ENCODE data around the gene RGS8.

DNA sequence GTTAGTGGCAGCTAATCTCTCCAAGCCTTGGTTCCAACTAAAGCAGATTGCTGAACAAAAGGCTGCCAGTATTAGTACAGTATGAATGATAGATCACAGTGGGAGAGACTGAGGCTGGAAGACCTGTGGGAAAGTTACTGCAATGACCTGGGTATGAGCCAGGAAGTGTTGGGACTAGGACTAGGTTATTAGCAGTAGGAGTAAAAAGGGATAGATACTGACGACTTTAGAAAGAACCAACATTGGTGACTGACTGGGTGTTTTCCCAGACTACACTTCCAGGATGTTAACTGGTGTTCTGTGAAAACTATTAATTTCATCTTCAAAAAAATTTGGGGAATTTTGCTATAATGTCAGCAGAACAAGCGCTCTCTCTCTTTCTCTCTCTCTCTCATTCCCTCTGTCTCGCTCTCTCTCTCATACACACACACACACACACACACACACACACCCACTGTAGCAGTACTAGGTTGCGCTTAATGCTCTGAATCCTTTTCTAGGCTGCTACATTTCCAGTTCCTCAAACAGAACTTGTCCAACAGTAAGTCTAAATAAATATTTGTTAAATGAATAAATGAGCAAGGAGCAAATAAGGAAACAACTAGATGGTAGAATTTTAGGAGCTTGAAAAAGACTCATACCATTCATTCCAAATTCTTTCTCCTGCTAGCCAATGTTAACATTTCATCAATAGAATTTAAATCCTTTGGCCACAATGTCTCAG lies 47.6 kb upstream of the RGS8 start:
- TF ChIP-seq, protein P1, sequence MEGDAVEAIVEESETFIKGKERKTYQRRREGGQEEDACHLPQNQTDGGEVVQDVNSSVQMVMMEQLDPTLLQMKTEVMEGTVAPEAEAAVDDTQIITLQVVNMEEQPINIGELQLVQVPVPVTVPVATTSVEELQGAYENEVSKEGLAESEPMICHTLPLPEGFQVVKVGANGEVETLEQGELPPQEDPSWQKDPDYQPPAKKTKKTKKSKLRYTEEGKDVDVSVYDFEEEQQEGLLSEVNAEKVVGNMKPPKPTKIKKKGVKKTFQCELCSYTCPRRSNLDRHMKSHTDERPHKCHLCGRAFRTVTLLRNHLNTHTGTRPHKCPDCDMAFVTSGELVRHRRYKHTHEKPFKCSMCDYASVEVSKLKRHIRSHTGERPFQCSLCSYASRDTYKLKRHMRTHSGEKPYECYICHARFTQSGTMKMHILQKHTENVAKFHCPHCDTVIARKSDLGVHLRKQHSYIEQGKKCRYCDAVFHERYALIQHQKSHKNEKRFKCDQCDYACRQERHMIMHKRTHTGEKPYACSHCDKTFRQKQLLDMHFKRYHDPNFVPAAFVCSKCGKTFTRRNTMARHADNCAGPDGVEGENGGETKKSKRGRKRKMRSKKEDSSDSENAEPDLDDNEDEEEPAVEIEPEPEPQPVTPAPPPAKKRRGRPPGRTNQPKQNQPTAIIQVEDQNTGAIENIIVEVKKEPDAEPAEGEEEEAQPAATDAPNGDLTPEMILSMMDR (IDR thresholded peaks at IDR 0.05) = no peak
- TF ChIP-seq POLR2A (IDR thresholded peaks at IDR 0.05) = no peak
- no peak for TF ChIP-seq POLR2AphosphoS5 (IDR thresholded peaks at IDR 0.05)

All from gastroesophageal sphincter (tissue), 3 donors.